Epithelial cell of proximal tubule (primary cell): ENCODE results near the gene RFK. TPM values are rescaled to one million over a fixed set of nuclear protein-coding genes. Genes with fewer than 3 reads are reported as not detected.

Experiments used
- DNase-seq: peaks from one replicate; pipeline ENCODE4 v3.0.0-alpha.2; 2011; ENCODE audit warnings: low read depth
- H3K4me3 ChIP-seq: 2 replicates; pipeline ENCODE4 v1.5.1; 2011; ENCODE audit warnings: low read depth, mild to moderate bottlenecking, low read length
- total RNA-seq: library from RNA; depleted of rRNA; stranded (reverse); fragments of >200 nt; gene quantifications from 2 replicates; pipeline ENCODE4 v1.2.3, GENCODE V29; 2015
- TF ChIP-seq, protein P1 (sequence below): conservative IDR thresholded peaks from 2 replicates; pipeline ENCODE4 v1.5.1; 2012; ENCODE audit warnings: low read depth, mild to moderate bottlenecking, low read length

RFK gene
- total RNA-seq, 1 donor from 2014 or later = 33.6 TPM

DNA sequence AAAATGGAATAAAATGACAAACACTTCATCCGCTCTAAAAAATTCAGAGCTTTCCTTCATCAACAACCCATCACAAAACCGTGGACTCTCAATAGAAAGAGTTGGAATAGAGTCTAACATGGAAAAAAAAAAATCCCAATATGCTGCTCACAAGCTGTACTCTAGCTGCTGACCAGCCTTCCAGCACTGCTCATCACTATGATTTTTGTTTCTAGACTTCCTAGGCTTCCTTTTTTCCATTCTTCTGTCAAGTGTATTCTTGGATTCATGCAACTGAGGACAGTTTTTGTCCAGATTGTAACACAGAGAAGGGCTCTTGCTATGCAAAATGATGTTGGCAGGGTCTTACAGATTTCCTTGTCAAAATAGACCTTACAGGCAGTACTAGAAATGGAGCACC lies 34.5 kb downstream of the RFK start:
- H3K4me3 ChIP-seq = no peak overlapping the region
- DNase-seq = no peak
- TF ChIP-seq, protein P1, sequence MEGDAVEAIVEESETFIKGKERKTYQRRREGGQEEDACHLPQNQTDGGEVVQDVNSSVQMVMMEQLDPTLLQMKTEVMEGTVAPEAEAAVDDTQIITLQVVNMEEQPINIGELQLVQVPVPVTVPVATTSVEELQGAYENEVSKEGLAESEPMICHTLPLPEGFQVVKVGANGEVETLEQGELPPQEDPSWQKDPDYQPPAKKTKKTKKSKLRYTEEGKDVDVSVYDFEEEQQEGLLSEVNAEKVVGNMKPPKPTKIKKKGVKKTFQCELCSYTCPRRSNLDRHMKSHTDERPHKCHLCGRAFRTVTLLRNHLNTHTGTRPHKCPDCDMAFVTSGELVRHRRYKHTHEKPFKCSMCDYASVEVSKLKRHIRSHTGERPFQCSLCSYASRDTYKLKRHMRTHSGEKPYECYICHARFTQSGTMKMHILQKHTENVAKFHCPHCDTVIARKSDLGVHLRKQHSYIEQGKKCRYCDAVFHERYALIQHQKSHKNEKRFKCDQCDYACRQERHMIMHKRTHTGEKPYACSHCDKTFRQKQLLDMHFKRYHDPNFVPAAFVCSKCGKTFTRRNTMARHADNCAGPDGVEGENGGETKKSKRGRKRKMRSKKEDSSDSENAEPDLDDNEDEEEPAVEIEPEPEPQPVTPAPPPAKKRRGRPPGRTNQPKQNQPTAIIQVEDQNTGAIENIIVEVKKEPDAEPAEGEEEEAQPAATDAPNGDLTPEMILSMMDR = no peak

DNA sequence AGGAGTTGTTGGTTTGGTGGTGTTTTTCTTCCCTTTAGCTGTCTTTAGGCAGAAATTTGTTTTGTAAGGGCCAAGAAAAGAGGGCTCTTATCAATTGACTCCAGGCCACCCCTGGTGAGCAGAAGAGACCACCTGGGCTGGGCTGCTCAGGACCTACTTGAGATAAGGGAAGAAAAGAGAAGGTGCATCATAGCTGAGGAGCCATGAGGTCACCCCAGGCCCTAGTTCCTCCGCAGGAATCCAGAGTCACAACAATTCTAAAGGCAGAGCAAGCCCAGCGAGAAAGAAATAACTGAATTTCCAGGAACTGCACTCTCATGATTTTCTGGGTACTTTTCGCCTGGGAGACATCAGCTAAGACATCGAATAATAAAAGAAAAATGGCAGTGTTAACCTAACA lies 34.9 kb downstream of the RFK start:
- no peak for DNase-seq
- no peak overlapping the region for H3K4me3 ChIP-seq
- TF ChIP-seq, protein P1 = no peak

DNA sequence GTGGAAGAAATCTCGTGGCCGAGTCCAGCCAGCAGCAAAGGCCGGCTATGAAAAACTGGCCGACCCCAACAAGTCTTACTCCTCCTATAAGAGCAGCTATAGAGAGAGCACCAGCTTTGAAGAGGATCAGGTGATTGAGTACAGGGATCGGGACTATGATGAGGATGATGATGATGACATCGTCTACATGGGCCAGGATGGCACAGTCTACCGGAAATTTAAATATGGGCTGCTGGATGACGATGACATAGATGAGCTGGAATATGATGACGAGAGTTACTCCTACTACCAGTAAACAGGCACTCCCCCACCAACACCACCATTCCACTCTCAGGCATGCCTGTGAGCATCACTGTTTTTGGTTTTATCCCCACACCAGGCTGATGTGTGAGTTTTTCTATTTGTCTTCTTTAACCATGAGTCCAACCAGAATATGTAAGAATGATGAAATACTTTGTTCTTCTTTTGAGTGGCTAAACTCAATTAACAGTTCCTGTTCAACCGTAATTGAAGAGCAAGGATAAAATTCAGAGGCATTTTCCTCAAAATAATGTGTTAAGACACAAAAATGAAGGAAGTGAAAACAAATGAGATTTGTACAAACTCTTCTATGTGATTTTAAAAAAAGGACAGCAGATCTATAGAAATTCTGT lies 35.5 kb downstream of the RFK start:
- TF ChIP-seq, protein P1 = no peak
- DNase-seq = no peak
- H3K4me3 ChIP-seq = no peak overlapping the region

DNA sequence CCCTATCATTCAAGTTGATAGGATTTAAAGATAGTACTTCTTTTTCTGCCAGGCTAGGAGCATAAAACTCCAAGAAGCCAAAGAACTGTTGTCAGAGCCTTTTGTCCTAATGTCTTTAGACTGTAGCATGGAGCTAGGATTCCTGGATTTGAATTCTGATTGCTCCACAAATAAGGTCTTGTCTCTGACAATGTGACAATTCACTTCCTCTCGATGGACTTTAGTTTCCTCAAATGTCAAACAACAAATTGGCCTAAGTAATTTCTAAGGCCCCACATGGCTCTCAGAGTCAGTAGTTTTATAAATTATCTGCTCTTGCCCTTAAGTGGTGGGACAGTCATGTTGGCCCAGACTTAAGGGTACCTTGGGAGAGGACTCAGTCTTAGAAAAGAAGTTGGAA lies 36.7 kb downstream of the RFK start:
- TF ChIP-seq, protein P1 = no peak
- no peak for DNase-seq
- H3K4me3 ChIP-seq = no peak overlapping the region

DNA sequence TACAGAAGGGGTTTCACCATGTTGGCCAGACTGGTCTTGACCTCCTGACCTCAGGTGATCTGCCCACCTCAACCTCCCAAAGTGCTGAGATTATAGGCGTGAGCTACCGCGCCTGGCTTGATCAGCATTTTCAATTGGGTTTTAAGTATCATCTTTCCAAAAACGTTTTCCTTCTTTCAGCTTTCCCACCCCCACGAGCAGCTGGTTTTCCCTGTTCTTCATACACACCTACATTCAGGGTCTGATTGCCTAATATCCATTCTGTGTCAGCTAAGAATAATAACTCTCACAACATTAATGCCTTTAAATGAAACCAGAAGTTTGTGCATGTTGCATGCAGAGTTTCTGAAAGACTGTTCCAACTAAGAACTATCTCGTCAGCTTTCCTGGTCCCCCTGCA lies 38.3 kb downstream of the RFK start:
- no peak for DNase-seq
- no peak overlapping the region for H3K4me3 ChIP-seq
- TF ChIP-seq, protein P1 = no peak

DNA sequence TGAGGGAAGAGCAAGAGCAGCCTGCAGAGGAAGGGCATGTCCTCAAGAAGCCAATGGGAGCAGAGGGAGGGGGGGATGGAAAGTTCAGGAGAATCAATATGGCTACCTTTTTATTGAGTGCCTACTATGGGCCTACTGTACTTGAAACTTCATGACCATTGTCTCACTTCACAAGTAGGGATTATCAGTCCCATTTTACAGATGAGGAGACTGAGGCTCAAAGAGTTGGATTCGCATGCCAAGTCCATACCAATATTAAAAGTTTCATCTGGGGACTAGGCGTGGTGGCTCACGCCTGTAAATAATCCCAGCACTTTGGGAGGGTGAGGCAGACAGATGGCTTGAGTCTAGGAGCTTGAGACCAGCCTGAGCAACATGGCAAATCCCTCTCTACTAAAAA lies 40.0 kb downstream of the RFK start:
- no peak overlapping the region for H3K4me3 ChIP-seq
- TF ChIP-seq, protein P1 = no peak
- DNase-seq = no peak

DNA sequence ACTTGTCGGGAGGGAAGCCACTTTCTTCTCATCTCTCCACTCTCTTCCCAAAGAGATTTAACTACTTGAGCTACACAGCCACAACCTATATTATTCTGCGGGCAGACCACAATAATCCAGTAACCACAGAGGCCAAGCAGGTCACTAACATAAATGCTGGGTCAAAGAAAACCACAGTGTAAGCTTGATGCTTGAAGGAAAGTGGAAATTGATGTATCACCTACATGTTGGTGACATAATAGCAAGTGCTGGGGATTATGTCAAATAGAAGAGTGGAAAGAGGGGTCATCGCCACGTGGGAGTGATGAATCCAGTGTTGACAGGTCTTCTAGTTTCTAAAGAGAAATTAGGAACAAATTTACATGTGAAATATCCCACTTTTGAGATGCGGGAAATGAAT lies 40.9 kb downstream of the RFK start:
- TF ChIP-seq, protein P1 = no peak
- DNase-seq = no peak
- no peak overlapping the region for H3K4me3 ChIP-seq
